ENCODE results near the gene LMOD2. TPM values are rescaled to one million over a fixed set of nuclear protein-coding genes. Genes with fewer than 3 reads are reported as not detected.

LMOD2 gene
- total and polyA plus RNA-seq, 2 donors (not counting 3 experiments of a cell fraction or from before 2014, with no cell fraction given): not detected

DNA sequence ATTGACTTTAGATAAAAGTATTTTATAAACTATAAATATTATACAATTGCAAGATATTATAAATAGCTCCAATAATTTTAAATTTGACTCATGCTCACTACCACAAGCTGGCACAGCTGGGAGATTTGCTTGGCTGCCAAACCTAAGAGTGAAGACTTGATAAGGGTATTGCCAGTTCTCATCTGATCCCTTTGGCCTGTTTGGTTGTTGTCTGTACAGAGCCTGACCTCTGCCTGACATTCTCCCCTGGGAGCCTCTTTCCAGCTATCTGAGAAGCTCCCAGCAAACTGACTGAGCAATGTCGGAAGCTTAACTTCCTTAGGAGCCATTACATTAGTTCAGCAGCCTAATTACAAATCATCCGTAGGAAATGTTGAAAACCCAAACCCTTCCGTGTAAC is 10.2 kb upstream of the LMOD2 start:
- H4K20me1 ChIP-seq (replicated peaks; ENCODE audit: control insufficient read depth, extremely low read depth, insufficient read depth, low read length): no peaks in the 10 kb centered on the region
- H3K27ac ChIP-seq (ENCODE audit: insufficient read depth, low read depth, low read length): no peak overlapping the region
- H3K9me3 ChIP-seq (replicated peaks; ENCODE audit: control insufficient read depth, insufficient read depth, low read length): no peaks in the 10 kb centered on the region
- H3K9me1 ChIP-seq (replicated peaks; ENCODE audit: control insufficient read depth, extremely low read depth, insufficient read depth, low read length): no peaks in the 10 kb centered on the region
- no peak for TF ChIP-seq POLR2AphosphoS5 (IDR thresholded peaks at IDR 0.05; ENCODE audit: insufficient read depth, low read depth, low read length)
- no peak for TF ChIP-seq FOS (IDR thresholded peaks at IDR 0.05; ENCODE audit: borderline replicate concordance, insufficient read depth, low read length)
- no peak for TF ChIP-seq GATA2 (IDR thresholded peaks at IDR 0.05; ENCODE audit: insufficient read depth, insufficient read length, low read depth, low read length)
- TF ChIP-seq, protein P1, sequence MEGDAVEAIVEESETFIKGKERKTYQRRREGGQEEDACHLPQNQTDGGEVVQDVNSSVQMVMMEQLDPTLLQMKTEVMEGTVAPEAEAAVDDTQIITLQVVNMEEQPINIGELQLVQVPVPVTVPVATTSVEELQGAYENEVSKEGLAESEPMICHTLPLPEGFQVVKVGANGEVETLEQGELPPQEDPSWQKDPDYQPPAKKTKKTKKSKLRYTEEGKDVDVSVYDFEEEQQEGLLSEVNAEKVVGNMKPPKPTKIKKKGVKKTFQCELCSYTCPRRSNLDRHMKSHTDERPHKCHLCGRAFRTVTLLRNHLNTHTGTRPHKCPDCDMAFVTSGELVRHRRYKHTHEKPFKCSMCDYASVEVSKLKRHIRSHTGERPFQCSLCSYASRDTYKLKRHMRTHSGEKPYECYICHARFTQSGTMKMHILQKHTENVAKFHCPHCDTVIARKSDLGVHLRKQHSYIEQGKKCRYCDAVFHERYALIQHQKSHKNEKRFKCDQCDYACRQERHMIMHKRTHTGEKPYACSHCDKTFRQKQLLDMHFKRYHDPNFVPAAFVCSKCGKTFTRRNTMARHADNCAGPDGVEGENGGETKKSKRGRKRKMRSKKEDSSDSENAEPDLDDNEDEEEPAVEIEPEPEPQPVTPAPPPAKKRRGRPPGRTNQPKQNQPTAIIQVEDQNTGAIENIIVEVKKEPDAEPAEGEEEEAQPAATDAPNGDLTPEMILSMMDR (IDR thresholded peaks at IDR 0.05; ENCODE audit: extremely low read depth in 1 of 2, insufficient read depth in 1 of 2, low read depth in 1 of 2, low read length in 2 of 2): no peak
- no peak for TF ChIP-seq MYC (IDR thresholded peaks at IDR 0.05; ENCODE audit: low read depth, low read length)
- TF ChIP-seq, protein P2, sequence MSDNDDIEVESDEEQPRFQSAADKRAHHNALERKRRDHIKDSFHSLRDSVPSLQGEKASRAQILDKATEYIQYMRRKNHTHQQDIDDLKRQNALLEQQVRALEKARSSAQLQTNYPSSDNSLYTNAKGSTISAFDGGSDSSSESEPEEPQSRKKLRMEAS (IDR thresholded peaks at IDR 0.05; ENCODE audit: insufficient read depth, insufficient read length): no peak
- no peak for TF ChIP-seq EZH2 (IDR thresholded peaks at IDR 0.05; ENCODE audit: borderline replicate concordance, low read depth, low read length, severe bottlenecking)
- no peak for TF ChIP-seq JUN (IDR thresholded peaks at IDR 0.05; ENCODE audit: borderline replicate concordance, insufficient read depth, insufficient read length, low read depth)
- TF ChIP-seq POLR2A (IDR thresholded peaks at IDR 0.05; ENCODE audit: low read depth, low read length): no peak
- no TSS peak for BruUV-seq (replicated peaks)
- no peaks in the 10 kb centered on the region for H3K79me2 ChIP-seq (ENCODE audit: control insufficient read depth, insufficient read depth, low read length)
- H3K4me1 ChIP-seq (ENCODE audit: control insufficient read depth, extremely low read depth, insufficient read depth, low read length): peaks cover 27% of the 10 kb centered on the region
- H3K4me3 ChIP-seq (replicated peaks in 1 of 3; ENCODE audit: insufficient read depth in 1 of 3, low read depth in 1 of 3, low read length in 3 of 3): no peak overlapping the region
- dilution Hi-C loops (cut with MboI; ENCODE audit: extremely low pct_ligation_motif_present, low sequenced_read_pairs): no loop called here
- ChIA-PET POLR2A (interaction anchor here (1.0 kb wide), 1 partner anchor 23 kb away, joined by 3 read pairs; no protein-coding TSS in a partner anchor), CTCF (interaction anchor here (1.2 to 4.4 kb wide), 3 partner anchors 10 to 21 kb away, joined by 3 to 25 read pairs (median 7); no protein-coding TSS in a partner anchor)
- no peak overlapping the region for H3K4me2 ChIP-seq (ENCODE audit: insufficient read depth, low read length)
- H3K36me3 ChIP-seq (ENCODE audit: control insufficient read depth in 2 of 2, extremely low read depth in 1 of 2, insufficient read depth in 2 of 2, low read length in 2 of 2): no peaks in the 10 kb centered on the region
- H3K9ac ChIP-seq (replicated peaks; ENCODE audit: extremely low read depth, insufficient read depth, low read length): no peak overlapping the region
- no peaks in the 10 kb centered on the region for H3K27me3 ChIP-seq (ENCODE audit: control insufficient read depth in 2 of 2, insufficient read depth in 2 of 2, low read length in 2 of 2)
- intact Hi-C loops (cut with micrococcal nuclease): no loop called here
- FAIRE-seq (no peak), DNase-seq (ENCODE audit: low read depth, low spot score) (no peak)
- no peak overlapping the region for H2AFZ ChIP-seq (ENCODE audit: low read depth, low read length)
